Stimulated activated CD8-positive, alpha-beta memory T cell treated with anti-CD3 and anti-CD28 coated beads, Interleukin-4, amount 100 ng/mL, for 4 hours (primary cell): ENCODE measurements around the gene LIPE.

Experiments used
- DNase-seq, 2 donors: peaks; one replicate each; pipeline ENCODE4 v3.0.0-alpha.2; 2020; ENCODE audit warnings: low read depth in 2 of 2, low spot score in 1 of 2

LIPE gene

GRCh38 chr19:42386974-42387707 lies 40.0 kb downstream of the LIPE start:
- peak; percentile 22 to 27 for DNase-seq

GRCh38 chr19:42380155-42380554 lies 47.0 kb downstream of the LIPE start:
- no peak for DNase-seq

GRCh38 chr19:42378225-42379215 lies 48.7 kb downstream of the LIPE start:
- no peak for DNase-seq

GRCh38 chr19:42376177-42376555 lies 51.0 kb downstream of the LIPE start:
- no peak for DNase-seq

- no peak for DNase-seq
Measured at GRCh38 chr19:42375415-42376176, 51.6 kb downstream of the LIPE start.

GRCh38 chr19:42374826-42375376 lies 52.3 kb downstream of the LIPE start:
- no peak for DNase-seq

- DNase-seq = no peak
Measured at GRCh38 chr19:42370626-42371175, 56.5 kb downstream of the LIPE start.

- no peak for DNase-seq
Measured at GRCh38 chr19:42370068-42370520, 57.1 kb downstream of the LIPE start.

GRCh38 chr19:42369433-42370067 lies 57.6 kb downstream of the LIPE start:
- no peak for DNase-seq

- no peak for DNase-seq
Measured at GRCh38 chr19:42368765-42369164, 58.4 kb downstream of the LIPE start.

GRCh38 chr19:42368360-42368759 lies 58.8 kb downstream of the LIPE start:
- no peak for DNase-seq

GRCh38 chr19:42367929-42368328 lies 59.3 kb downstream of the LIPE start:
- no peak for DNase-seq

GRCh38 chr19:42366673-42367072 lies 60.5 kb downstream of the LIPE start:
- no peak for DNase-seq

- no peak for DNase-seq
Measured at GRCh38 chr19:42363614-42364346, 63.4 kb downstream of the LIPE start.

GRCh38 chr19:42362891-42363440 lies 64.2 kb downstream of the LIPE start:
- DNase-seq = no peak

- DNase-seq = no peak
Measured at GRCh38 chr19:42362342-42362741, 64.8 kb downstream of the LIPE start.

- DNase-seq = no peak
Measured at GRCh38 chr19:42361545-42361910, 65.7 kb downstream of the LIPE start.

GRCh38 chr19:42360787-42361544 lies 66.2 kb downstream of the LIPE start:
- no peak for DNase-seq

- no peak for DNase-seq
Measured at GRCh38 chr19:42357290-42357689, 69.9 kb downstream of the LIPE start.
